HEK293T (cell line): Measurements from ENCODE around the gene BTBD17.

Source experiments
- ARNT ChIP-seq: fragments of 450-650 bp; IDR thresholded peaks from 2 replicates; pipeline ENCODE4 v1.6.1; 2017; ENCODE audit warnings: mild to moderate bottlenecking
- BHLHE40 ChIP-seq: fragments of 450-650 bp; IDR thresholded peaks from 2 replicates; pipeline ENCODE4 v1.6.1; 2016; ENCODE audit warnings: mild to moderate bottlenecking, moderate library complexity, borderline replicate concordance
- CTBP1 ChIP-seq: fragments of 450-650 bp; IDR thresholded peaks from 2 replicates; pipeline ENCODE4 v1.6.1; 2016; ENCODE audit warnings: borderline replicate concordance
- FOXM1 ChIP-seq: fragments of 450-650 bp; IDR thresholded peaks from 2 replicates; pipeline ENCODE4 v1.6.1; 2017; ENCODE audit warnings: mild to moderate bottlenecking, borderline replicate concordance
- HDGF ChIP-seq: fragments of 450-650 bp; IDR thresholded peaks from 2 replicates; pipeline ENCODE4 v1.6.1; 2017; ENCODE audit warnings: antibody characterized with exemption, borderline replicate concordance
- LEF1 ChIP-seq: fragments of 450-650 bp; IDR thresholded peaks from 2 replicates; pipeline ENCODE4 v1.6.1; 2017; ENCODE audit warnings: mild to moderate bottlenecking, borderline replicate concordance
- NFRKB ChIP-seq: fragments of 450-650 bp; IDR thresholded peaks from 2 replicates; pipeline ENCODE4 v1.6.1; 2016; ENCODE audit warnings: mild to moderate bottlenecking, moderate library complexity
- SP1 ChIP-seq: fragments of 450-650 bp; IDR thresholded peaks from 2 replicates; pipeline ENCODE4 v1.6.1; 2017
- SUZ12 ChIP-seq: fragments of 450-650 bp; IDR thresholded peaks from 2 replicates; pipeline ENCODE4 v1.6.1; 2016; ENCODE audit warnings: mild to moderate bottlenecking
- TARDBP ChIP-seq: fragments of 450-650 bp; IDR thresholded peaks from 2 replicates; pipeline ENCODE4 v1.6.1; 2016
- ZNF384 ChIP-seq: fragments of 450-650 bp; IDR thresholded peaks from 2 replicates; pipeline ENCODE4 v1.6.1; 2016
- TF ChIP-seq, protein P1 (sequence below): fragments of 450-650 bp; IDR thresholded peaks from 2 replicates; pipeline ENCODE4 v1.6.1; 2016

- TF ChIP-seq SUZ12, result no peak
- TF ChIP-seq LEF1, result no peak
- no peak for TF ChIP-seq TARDBP
- no peak for TF ChIP-seq NFRKB
- no peak for TF ChIP-seq SP1
- TF ChIP-seq CTBP1, result no peak
- no peak for TF ChIP-seq ZNF384
- TF ChIP-seq FOXM1, result no peak
- no peak for TF ChIP-seq HDGF
- no peak for TF ChIP-seq BHLHE40
- TF ChIP-seq, protein P1, sequence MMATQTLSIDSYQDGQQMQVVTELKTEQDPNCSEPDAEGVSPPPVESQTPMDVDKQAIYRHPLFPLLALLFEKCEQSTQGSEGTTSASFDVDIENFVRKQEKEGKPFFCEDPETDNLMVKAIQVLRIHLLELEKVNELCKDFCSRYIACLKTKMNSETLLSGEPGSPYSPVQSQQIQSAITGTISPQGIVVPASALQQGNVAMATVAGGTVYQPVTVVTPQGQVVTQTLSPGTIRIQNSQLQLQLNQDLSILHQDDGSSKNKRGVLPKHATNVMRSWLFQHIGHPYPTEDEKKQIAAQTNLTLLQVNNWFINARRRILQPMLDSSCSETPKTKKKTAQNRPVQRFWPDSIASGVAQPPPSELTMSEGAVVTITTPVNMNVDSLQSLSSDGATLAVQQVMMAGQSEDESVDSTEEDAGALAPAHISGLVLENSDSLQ, result no peak
- no peak for TF ChIP-seq ARNT
These were observed 53.5 kb downstream of the BTBD17 start for GRCh38 chr17:74307984-74308773.
